ENCODE measurements around the gene SMC1B.
"Not testable (repeated sequence)": the region's sequence is repeated elsewhere in the genome, so short reads cannot be mapped to it uniquely, and the experiment has no call there.

SMC1B gene

DNA sequence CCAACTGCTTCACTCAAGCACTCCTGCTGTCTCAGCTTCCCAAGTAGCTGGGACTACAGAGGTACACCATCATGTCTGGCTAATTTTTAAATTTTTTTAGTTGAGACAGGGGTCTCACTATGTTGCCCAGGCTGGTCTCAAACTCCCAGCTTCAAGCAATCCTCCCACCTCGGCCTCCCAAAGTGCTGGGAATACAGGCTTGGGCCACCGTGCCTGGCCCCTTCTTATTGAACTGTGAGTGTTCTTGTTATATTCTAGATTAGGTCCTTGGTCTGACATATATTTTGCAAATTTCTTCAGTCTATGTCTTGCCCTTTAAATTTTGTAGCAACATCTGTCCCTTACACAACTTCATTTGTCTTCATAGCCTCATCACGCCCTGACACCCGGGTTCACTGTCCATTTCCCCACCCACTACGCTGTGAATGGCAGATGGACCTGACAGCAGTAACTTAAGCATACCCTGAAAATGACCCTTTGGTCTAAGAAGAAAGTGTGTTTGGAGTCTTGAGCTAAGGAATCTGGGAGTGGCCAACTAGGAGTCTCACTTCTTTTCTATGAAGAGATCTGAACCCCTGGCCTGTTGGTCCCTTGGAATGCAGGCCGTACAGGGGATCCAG is 107.8 kb downstream of the SMC1B start:
- Histone ChIP-seq H3K9ac (ENCODE audit: low read length) (no peak overlapping the region), H3K27me3 (ENCODE audit: control insufficient read depth, insufficient read depth, low read length) (peaks cover 1% of the 10 kb centered on the region), H3K36me3 (ENCODE audit: control insufficient read depth, low read depth, low read length) (no peaks in the 10 kb centered on the region), H3K4me3 (ENCODE audit: low read length) (no peak overlapping the region), H3K9me3 (ENCODE audit: control insufficient read depth, low read depth, low read length) (no peaks in the 10 kb centered on the region), H3K4me1 (ENCODE audit: control insufficient read depth, low read depth, low read length) (peaks cover 9% of the 10 kb centered on the region), H3K27ac (ENCODE audit: low read length) (no peak overlapping the region)

DNA sequence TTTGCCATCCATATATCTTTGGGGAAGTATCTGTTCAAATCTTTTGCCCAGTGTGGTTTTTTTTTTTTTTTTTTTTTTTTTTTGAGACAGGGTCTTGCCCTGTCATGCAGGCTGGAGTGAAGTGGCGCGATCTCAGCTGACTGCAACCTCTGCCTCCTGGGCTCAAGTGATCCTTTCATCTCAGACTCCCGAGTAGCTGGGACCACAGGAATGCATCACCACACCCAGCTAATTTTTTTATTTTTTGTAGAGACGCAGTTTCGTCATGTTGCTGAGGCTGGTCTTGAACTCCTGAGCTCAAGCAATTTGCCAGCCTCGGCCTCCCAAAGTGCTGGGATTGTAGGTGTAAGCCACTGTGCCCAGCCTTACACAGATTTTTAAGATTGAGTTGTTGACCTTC is 108.4 kb downstream of the SMC1B start:
- Histone ChIP-seq H3K36me3 (ENCODE audit: control insufficient read depth, low read depth, low read length) (no peaks in the 10 kb centered on the region), H3K9ac (ENCODE audit: low read length) (no peak overlapping the region), H3K27ac (ENCODE audit: low read length) (no peak overlapping the region), H3K4me1 (ENCODE audit: control insufficient read depth, low read depth, low read length) (peaks cover 8% of the 10 kb centered on the region), H3K9me3 (ENCODE audit: control insufficient read depth, low read depth, low read length) (no peaks in the 10 kb centered on the region), H3K4me3 (ENCODE audit: low read length) (no peak overlapping the region), H3K27me3 (ENCODE audit: control insufficient read depth, insufficient read depth, low read length) (no peaks in the 10 kb centered on the region)

DNA sequence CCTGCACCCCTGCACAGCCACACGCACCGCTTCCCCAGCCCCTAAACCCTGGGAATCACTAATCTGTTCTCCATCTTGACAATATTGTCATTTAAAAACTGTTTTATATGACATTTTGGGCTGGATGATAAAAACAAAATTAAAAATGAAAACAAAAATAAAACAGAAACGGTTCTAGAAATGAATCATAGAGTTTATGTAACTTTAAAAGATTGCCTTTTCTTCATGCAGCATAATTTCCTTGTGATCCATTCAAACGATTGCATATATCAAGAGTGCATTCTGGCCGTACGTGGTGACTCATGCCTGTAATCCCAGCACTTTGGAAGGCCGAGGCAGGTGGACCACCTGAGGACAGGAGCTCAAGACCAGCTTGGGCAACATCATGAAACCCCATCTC is 110.2 kb downstream of the SMC1B start:
- Histone ChIP-seq H3K9ac (ENCODE audit: low read length) (no peak overlapping the region), H3K9me3 (ENCODE audit: control insufficient read depth, low read depth, low read length) (no peaks in the 10 kb centered on the region), H3K36me3 (ENCODE audit: control insufficient read depth, low read depth, low read length) (no peaks in the 10 kb centered on the region), H3K4me3 (ENCODE audit: low read length) (no peak overlapping the region), H3K4me1 (ENCODE audit: control insufficient read depth, low read depth, low read length) (peaks cover 8% of the 10 kb centered on the region), H3K27ac (ENCODE audit: low read length) (no peak overlapping the region), H3K27me3 (ENCODE audit: control insufficient read depth, insufficient read depth, low read length) (no peaks in the 10 kb centered on the region)

DNA sequence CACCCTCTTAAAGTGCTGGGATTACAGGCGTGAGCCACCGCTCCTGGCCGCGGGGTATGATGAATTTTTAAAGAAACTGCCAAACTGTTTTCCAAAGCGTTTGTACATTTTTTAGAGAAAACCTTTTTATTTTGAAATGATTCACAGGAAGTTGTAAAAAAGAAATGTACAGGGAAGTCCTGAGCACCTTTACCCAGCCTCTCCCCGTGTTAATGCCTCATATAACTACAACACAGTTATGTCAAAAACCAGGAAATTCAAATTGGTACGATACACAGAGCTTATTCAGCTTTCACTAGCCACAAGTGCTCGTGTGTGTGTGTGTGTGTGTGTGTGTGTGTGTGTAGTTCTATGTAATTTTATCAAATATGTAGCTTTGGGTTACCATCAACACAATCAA is 110.6 kb downstream of the SMC1B start:
- no peak overlapping the region for H3K27ac ChIP-seq (ENCODE audit: low read length)
- no peaks in the 10 kb centered on the region for H3K9me3 ChIP-seq (ENCODE audit: control insufficient read depth, low read depth, low read length)

DNA sequence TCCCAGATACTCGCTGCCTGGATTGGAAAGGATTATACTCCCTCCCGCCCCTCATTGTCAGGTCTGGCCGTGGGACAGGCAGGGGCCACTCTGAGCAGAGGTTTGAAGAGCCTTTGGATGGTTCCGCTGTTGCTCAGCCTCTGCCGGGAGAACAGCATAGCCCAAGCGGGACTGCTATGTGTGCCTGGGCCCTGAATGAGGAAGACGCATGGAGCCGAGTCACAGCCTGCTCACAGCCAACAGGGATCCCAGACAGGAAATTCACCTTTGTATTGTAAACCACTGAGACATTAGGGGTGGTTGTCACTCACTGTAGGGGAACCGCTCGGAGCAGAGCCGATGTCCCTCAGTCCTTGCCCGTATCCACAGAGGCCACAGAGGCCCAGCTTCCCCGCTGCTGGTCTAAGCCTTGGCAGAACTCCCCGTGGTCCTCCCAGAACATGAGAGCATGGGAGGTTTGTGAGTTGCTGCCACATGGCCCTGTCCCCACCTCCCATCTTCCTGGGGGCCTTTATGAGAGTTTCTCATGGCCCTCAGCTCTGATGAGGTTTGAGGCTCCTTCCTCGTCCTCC is 114.4 kb downstream of the SMC1B start:
- H3K4me1 ChIP-seq (ENCODE audit: control insufficient read depth, low read depth, low read length): peaks cover 8% of the 10 kb centered on the region
- H3K9me3 ChIP-seq (ENCODE audit: control insufficient read depth, low read depth, low read length): no peaks in the 10 kb centered on the region
- no peak overlapping the region for H3K9ac ChIP-seq (ENCODE audit: low read length)
- H3K27ac ChIP-seq (ENCODE audit: low read length): no peak overlapping the region
- no peak overlapping the region for H3K4me3 ChIP-seq (ENCODE audit: low read length)
- H3K27me3 ChIP-seq (ENCODE audit: control insufficient read depth, insufficient read depth, low read length): no peaks in the 10 kb centered on the region
- H3K36me3 ChIP-seq (ENCODE audit: control insufficient read depth, low read depth, low read length): no peaks in the 10 kb centered on the region

More for the DNA sequence above, 110.6 kb downstream of the SMC1B start:
- Histone ChIP-seq H3K4me3 (ENCODE audit: low read length) (no peak overlapping the region), H3K27me3 (ENCODE audit: control insufficient read depth, insufficient read depth, low read length) (no peaks in the 10 kb centered on the region), H3K9ac (ENCODE audit: low read length) (no peak overlapping the region), H3K4me1 (ENCODE audit: control insufficient read depth, low read depth, low read length) (peaks cover 8% of the 10 kb centered on the region), H3K36me3 (ENCODE audit: control insufficient read depth, low read depth, low read length) (no peaks in the 10 kb centered on the region)

DNA sequence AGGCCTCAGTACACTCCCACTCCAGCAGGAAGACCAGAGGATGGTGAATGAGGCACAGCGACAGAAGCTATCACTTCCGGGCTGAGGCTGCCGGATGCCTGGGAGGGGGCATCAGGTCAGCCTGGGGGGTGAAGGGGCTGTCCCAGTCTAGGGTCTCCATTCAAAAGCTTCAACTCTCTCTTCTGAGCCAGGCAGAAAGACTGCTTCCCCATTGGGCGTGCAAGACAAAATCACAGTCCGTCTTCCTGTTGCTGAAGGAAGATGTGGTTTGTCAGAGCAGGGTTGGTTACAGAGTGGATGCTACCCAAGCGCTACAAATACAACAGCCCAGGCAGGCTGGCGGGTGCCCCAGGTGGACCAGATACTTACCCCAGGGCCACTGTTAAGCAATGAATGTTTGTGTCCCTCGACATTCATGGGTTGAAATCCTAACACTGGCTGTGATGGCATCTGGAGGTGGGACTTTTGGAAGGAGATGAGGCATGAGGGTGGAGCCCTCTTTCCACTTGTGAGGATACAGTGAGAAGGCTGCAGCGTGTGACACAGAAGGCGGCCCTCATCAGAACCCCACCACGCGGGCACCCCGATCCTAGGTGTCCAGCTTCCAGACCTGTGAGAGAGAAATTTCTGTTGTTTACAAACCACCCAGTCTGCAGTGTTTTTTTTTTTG is 116.6 kb downstream of the SMC1B start:
- Histone ChIP-seq H3K27me3 (ENCODE audit: control insufficient read depth, insufficient read depth, low read length) (no peaks in the 10 kb centered on the region), H3K27ac (ENCODE audit: low read length) (no peak overlapping the region), H3K36me3 (ENCODE audit: control insufficient read depth, low read depth, low read length) (no peaks in the 10 kb centered on the region), H3K4me1 (ENCODE audit: control insufficient read depth, low read depth, low read length) (peaks cover 8% of the 10 kb centered on the region), H3K9ac (ENCODE audit: low read length) (no peak overlapping the region), H3K4me3 (ENCODE audit: low read length) (no peak overlapping the region), H3K9me3 (ENCODE audit: control insufficient read depth, low read depth, low read length) (no peaks in the 10 kb centered on the region)

DNA sequence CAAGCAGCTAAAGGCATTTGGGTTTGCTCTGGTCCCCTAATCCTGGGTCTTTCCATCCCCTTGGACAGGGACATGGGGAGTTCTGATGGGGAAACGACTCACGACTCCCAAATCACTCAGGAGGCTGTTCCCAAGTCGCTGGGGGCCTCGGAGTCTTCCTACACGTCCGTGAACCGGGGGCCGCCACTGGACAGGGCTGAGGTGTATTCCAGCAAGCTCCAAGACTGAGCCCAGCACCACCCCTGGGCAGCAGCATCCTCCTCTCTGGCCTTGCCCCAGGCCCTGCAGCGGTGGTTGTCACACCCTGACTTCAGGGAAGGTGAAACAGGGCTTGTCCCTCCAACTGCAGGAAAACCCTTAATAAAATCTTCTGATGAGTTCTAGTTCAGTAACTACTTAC is 117.9 kb downstream of the SMC1B start:
- H3K4me1 ChIP-seq (ENCODE audit: control insufficient read depth, low read depth, low read length): peaks cover 14% of the 10 kb centered on the region
- no peaks in the 10 kb centered on the region for H3K36me3 ChIP-seq (ENCODE audit: control insufficient read depth, low read depth, low read length)
- H3K27me3 ChIP-seq (ENCODE audit: control insufficient read depth, insufficient read depth, low read length): no peaks in the 10 kb centered on the region
- no peak overlapping the region for H3K4me3 ChIP-seq (ENCODE audit: low read length)
- H3K27ac ChIP-seq (ENCODE audit: low read length): no peak overlapping the region
- no peak overlapping the region for H3K9ac ChIP-seq (ENCODE audit: low read length)
- H3K9me3 ChIP-seq (ENCODE audit: control insufficient read depth, low read depth, low read length): no peaks in the 10 kb centered on the region

DNA sequence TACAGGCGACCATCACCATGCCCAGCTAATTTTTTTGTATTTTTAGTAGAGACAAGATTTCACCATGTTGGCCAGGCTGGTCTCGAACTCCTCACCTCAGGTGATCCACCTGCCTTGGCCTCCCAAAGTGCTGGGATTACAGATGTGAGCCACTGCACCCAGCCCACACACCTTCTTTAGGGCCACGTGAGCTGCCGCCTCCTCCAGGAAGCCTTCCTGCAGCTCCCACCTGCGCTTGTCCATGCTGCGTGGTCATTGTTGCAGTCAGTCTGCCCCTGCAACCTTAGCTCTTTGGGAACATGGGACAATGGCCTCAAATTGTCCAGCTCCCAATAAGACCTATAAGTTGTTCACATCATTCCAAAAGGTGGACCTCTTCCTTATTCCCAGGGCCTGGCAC is 118.4 kb downstream of the SMC1B start:
- H3K9me3 ChIP-seq (ENCODE audit: control insufficient read depth, low read depth, low read length); H3K27me3 ChIP-seq (ENCODE audit: control insufficient read depth, insufficient read depth, low read length); H3K9ac ChIP-seq (ENCODE audit: low read length); H3K36me3 ChIP-seq (ENCODE audit: control insufficient read depth, low read depth, low read length); H3K27ac ChIP-seq (ENCODE audit: low read length); H3K4me3 ChIP-seq (ENCODE audit: low read length): not testable (repeated sequence)
- H3K4me1 ChIP-seq (ENCODE audit: control insufficient read depth, low read depth, low read length): peaks cover 18% of the 10 kb centered on the region

Measured in iPS-18a (cell line).